NCI-H146 treated with DMSO at 0.1 percent for 48 hours (cell line): Measurements from ENCODE around the gene CD83.

Source experiments
- DNase-seq: peaks from one replicate; lab custom pipeline; 2025; ENCODE audit not compliant: unreplicated experiment; lab: John Stamatoyannopoulos, UW

Gene CD83

DNA sequence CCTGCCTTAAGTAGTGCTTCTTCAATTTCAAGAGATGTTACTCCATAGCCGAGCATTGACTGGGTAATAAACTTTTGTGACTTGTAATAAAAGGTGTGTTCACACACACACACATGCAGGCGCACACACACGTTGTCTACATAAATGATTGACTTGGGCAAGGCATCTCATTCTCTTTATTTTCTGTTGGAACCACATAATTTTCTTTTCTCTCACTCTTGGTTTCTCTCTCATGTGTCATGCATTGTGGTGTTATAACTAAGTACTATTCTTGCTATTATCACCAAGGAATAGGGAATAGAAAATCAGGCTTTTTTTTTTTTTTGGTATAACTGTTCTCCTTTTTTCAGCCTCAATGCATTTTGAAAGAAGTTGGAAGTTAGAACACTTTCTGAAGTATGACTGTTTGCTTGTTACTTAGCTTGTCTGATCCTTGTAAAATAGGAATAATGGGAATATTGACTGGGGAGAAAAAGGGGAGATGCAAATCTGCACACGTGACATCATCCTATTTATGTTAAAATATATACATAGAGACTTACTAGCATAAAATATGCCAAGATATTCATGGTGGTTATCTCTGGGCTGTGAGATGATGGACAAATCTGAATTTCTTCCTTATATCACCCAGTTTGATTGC lies 26.1 kb upstream of the CD83 start:
- no peak for DNase-seq

DNA sequence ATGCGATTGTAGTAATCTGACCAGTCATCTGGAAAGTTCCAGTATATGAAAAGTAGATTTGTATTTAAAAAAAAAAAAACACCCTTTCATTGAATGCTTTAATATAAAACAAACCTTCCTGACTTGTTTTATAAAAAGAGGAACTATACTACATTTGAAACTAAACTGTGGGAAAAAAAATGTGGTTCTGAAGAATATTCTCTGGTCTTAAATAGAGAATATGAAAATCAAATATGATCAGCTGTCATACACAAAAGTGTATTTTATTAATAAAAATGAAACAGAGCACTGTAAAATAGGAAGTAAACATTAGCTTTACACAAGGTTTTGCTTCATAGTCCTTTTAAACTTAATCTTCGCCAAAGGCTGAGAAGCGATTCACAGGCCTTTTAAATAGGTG lies 25.3 kb upstream of the CD83 start:
- no peak for DNase-seq

DNA sequence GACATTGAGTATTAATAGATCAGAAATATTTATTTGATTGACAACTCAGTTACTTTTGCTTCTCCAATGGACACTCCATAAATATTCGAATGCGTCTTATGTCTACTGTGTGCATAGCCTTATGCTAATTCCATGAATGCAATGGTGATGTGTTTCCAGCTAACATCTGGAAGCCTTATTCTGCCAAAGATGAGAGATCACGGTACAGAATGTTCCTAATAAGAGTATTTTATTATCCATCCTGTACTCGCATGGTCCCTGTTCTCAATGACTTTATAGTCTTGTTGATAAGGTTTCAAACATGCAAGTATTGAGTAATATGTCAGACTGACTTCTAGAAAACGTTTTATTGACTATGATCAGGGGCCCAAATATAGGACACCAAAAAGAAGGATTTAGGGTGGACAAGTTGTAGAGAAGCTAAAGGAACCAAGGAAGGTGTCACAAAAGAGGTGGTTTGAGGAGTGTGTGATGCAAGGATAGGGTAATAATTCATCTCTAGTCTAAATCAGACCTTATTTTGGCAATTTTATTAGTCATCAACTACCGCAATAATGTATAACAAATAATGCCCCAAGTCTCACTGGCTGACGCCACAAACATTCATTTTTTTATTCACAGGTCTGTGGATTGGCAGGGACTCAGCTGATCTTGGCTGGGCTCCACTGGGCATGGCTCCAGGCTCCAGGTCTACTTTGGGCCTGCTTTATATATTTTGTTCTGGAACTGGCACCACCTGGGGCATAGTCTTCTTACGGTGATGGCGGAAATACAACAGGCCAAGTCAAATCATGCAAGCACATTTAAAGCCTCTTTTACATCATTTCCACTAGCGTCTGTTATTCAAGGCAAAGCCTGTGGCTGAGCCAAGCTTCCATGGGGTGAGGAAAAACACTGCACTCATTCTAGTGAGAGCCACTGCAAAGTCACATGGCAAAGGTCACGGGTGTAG lies 24.5 kb upstream of the CD83 start:
- no peak for DNase-seq

DNA sequence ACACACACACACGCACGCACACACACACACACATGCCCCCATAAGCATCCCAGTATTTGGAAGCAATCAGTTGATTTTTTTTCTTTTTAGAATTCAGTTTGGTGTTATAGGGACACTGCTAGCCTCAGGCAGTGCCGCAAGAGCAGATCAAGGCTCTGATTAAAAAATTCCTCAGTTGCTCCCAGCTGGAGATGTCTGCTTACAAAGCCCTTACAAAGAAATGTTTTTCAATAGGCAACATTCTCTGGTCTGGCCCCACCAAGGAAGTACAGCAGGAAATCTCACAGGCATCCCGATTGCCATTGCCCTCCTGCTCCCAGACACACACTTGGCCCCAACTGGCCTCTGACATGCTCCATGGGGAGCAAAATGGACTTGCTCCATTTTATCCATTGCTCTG lies 22.9 kb upstream of the CD83 start:
- no peak for DNase-seq

DNA sequence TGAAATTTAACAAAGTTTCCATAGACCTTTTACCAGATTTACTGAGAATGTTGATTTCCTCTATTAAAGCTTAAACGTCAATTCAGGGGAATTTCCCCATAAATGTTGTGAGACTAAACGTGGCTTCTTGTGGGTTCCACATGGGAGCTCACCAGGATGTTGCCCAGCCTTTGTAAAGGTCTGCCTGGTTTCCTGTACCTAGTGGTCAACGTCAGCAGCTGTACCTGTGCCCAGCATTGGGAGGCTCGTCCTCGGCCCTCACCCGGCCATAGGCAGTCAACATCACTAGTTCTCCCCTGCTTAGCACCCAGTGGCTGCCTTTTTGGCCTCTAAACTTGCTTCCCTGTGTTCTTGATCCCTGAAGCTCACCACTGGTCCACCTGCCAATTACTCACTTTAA lies 22.1 kb upstream of the CD83 start:
- DNase-seq = no peak

DNA sequence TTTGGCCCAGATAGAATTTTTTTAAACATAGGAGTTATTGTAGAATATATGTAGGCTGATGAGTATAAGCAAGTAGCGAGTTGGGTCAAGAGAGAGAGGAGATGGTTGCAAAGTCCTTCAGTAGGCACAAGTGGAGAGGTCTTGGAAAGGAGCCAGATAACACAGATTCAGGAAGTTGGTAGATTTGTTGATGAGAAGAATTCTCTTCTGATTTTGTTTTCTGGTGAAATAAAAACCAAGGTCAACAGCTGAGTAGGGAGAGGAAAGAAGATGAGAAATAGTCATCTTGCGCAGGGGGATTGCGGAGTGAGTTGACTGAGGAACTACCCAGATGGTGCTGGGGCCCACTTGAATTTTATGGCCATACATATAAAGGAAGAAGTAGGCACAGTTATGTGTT lies 17.4 kb upstream of the CD83 start:
- DNase-seq = no peak

DNA sequence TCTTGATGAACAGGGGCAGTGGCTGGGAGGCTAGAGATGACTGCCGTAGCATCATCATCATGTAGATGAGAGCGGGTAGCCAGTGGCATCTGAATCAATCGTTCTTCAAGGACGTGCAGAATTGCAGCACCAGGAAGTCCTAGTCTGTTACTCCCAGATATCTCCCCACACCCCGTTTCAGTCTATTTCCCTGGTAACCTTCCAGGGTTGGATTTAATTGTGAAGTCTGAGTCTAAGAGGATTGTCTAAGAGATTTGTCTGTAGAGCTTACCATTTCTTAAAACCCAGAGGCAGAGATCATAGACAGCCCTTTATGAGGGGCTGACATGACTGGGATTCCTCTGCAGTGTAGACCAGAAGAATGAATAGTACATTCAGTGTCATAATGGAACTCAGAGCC lies 16.6 kb upstream of the CD83 start:
- DNase-seq = no peak

DNA sequence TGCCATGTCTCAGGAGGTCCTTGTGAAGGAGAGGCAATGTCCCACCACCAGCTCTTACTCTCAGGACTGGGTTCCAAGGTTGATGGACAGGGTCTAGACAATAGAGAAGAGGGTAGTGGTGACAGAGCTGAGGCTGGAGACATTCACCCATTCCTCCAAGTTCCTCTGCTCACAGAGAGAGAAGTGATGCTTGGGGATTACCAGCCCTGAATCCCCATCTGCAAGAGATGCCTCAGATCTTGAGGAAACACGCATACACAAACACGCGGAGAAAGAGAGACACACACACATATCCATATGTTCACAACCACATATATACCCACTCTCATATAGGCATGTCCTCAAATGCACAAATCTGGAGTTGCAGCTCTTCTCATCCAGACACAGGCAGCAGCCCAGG lies 15.2 kb upstream of the CD83 start:
- DNase-seq = no peak

DNA sequence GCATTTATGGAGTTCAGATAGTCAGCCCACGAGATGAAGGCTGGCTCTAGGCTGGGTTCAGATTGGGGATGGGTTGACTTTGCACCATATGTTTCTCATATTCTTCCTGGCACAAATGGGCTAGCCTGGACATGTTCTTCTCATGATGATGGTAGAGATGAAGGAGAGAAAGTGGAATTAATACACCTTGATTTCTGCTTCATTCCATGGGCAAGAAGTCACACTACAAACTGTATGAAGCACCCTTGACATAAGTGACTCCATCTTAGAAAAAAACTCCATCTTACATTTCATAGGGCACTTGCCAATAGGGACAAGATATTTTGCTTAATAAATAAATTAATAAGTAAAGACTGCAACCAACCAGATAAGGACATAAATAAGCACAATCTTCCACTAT lies 12.0 kb upstream of the CD83 start:
- no peak for DNase-seq

DNA sequence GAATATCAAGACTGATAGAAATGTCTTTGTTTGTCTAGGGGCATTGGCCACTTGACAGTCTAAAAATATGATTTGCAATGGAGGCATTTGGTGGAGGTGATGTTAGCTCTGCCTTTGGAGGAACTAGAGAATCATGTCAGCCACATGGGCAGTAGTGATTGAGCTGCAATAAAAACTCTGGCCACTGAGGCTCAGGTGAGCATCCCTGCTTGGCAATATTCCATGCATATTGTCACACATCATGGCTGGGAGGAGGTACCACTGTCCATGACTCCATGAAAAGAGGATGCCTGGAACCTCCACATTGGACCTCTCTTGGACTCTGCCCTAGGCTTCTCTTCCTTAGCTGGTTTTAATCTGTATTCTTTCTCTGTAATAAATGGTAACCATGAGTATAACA lies 10.6 kb upstream of the CD83 start:
- no peak for DNase-seq

DNA sequence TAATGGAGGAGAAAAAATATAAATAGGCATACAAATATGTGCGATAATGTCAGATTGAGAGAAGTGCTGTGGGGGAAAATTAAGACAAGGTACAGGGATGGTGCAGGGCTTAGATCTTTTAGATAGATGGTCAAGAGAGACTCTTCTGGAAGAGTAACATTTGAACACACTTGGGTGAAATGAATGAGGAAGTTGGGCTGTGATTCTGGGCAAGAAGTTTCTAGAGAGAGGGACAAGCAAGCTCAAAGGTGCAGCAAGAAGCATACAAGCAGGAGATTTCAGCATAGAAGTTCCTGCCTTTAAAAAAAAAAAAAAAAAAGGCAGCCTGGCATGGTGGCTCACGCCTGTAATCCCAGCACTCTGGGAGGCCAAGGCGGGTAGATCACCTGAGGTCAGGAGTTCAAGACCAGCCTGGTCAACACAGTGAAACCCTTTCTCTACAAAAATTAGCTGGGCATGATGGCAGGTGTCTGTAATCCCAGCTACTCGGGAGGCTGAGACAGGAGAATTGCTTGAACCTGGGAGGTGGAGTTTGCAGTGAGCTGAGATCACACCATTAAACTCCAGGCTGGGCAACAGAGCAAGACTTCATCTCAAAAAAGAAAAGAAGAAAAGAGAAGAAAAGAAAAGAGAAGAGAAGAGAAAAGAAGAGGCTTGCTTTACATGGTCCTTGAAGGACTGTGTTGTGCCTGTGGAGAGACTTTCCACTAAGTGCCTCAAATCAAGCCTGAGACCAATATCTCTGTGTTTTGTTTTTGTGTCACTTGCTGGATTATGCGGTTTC lies 9.7 kb upstream of the CD83 start:
- DNase-seq = no peak

DNA sequence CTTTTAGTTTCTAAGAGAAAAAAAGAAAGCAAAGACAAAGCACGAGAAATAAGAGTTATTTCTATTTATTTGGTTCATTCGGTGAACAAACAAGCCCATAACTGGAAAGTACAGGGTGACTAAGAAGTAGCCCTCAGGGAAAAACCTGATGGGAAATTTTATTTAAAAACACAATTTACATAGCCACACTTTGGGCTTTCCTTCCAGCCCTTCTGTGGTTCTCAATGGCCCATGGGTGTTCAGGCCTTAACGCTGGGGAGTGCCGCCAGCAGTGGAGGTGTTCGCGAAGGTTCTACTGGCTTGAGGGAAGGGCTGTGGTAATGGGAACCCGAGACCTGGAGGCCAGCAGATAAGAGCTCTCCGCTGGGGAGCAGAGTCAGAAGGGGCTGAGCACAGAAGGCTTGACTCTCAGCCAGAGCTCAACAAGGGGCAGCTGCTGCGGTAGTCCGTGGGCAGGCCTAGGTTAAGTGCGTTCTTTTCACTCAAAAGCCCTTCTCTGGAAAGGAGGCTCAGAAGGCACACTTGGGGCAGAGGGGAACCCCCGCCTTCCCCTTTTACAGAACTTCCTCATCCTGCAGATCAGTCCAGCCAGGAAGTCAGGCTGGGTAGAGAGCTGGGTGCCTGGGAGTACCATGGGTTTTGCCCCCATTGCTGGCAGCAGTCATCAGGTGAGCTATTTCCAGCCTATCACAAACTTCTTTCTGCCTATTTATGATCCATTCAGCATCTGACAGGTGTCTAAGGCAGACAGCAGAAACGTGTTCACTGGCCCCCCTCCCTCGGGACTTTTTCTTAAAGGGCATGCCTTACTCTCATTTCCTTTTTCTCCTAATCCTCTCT lies 8.8 kb upstream of the CD83 start:
- no peak for DNase-seq

DNA sequence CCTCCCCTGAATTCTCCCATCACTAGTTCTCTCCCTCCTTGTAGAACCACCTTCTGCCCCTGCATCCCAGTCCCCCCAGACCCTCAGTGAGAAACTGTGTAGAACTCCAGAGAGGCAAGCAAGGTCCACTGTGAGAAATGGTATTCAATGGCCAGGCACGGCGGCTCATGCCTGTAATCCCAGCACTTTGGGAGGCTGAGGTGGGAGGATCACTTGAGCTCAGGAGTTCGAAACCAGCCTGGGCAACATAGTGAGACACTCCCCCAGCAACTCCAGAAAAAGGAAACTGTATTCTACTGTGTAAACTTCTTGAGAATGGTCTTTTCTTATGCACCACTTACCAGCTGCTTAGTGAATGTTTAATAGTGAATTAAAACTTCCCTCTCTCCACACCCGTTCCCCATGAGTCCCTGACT lies 8.2 kb upstream of the CD83 start:
- no peak for DNase-seq

DNA sequence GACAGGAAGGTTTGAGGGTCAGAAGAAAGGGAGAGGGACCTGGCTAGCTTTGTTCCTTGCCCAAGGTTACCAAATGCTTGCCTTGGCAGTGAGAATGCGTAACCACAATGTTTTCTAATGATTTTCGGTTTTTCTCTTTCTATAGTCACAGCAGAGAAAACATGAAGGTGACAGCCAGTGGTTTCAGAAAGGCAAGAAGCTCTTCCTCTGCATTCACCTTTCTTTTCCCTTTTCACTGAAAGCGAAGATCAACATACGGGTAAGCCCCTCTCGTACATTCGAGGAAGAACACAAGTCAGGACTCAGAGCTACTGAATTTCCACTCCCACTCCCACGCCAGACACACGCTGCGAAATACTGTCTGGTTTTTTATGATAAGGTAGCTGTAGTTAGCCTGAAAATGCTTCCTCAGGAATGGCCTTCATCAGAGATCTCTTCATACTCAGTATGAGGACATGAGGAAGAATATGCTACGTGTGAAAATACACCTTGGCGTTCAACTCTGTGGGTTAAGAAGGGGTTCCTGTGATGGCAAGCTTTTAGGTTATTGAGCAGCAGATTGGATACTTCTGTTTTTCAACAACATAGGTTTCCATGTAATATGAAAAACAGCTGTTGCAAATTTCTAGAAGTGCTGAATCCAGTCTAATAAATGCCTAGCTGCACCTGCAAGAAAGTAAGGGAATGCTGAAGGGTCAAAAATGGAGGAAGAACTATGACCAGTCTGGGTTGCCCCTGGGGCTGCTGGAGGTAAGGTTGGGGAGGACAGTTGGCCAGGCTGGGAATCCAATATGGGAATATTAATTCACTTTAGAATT lies 7.4 kb upstream of the CD83 start:
- no peak for DNase-seq

DNA sequence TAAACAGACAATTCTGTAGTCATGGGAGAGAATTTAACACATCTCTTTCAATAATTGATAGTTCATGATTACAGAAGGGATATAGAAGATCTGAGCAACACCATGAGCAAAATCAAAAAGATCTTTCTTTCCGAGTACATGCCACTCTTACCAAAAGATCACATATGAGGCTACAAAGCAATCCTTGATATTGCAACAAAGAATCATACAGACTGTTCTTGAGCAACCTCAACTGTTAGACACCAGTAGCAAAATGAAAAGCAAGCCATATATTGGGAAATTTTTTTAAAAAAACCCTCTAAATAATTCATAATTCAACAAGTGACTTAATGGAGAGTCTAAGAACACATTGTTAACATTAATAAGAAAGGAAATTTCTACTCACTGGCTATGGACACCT lies 3.6 kb upstream of the CD83 start:
- no peak for DNase-seq

DNA sequence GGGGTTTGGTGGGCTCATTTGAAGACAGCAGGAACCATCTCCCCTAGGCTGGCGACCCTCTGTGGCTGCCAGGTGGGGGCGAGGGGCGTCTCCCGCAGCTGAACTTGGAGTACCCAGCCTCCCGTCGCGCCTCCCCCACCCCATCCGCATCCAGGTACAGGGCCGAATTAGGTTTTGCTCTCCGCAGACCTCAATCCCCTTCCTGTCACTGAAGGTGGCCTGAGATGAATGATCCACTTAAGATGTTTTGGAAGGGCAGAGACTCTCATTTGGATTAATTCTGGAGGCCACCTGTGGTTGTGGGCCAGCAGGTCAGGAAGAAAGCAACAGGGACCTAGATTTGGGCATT lies 493 bp downstream of the CD83 start:
- no peak for DNase-seq

DNA sequence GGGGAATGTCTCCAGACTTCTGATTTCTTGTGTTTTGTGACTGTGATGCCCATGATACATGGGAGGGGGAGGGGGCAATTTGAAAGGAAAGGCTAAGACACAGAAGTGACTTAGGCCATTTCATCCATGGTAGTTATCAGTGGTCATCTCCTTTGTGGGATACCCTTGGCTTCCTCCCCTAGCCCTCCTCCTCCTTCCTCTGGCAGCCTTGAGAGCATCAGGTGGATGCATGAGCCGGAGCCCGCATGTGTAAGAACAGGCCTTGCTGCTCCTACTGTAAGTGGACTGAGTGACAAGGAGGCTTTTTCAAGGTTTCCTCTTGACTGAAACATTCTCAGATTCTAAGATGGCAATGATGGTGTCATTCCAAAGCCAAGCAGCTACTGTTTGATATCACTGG lies 874 bp downstream of the CD83 start:
- DNase-seq = no peak

DNA sequence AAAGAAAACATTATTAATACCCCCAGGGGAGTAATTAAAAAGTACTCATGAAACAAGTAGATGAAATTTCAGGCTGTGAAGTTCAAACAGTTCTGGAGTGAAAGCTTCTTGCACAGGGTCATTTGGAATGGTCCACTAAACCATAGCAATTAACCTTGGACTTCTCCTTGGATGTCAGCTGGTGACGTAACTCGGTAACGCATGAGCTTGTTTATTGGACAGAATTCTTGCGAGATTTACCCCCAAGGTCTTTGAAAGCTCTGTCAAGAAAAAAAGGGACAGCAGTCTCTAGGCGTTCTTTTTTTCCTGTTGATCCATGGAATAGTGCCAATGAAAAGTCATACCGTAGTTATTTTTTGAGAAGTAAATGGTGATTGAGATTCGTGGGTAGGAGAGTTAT lies 2.2 kb downstream of the CD83 start:
- DNase-seq = no peak

DNA sequence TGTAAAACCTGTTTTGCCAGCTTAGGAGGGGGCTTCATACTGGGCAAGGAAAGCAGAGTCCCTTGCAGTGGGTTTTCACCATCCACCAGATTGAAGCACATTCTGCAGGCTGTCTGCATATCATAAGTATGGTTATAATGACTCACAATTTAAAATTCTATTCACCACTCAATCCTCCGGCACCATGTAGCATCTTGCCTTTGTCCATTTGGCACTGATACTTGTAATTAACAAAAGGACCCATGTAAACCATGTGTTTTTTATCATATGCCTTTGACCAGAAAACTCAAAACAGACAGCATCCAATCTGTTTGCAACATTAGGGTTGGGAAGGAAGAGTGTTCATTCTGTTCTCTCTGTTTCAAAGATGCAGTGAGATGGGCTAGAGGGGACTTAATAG lies 3.0 kb downstream of the CD83 start:
- no peak for DNase-seq

DNA sequence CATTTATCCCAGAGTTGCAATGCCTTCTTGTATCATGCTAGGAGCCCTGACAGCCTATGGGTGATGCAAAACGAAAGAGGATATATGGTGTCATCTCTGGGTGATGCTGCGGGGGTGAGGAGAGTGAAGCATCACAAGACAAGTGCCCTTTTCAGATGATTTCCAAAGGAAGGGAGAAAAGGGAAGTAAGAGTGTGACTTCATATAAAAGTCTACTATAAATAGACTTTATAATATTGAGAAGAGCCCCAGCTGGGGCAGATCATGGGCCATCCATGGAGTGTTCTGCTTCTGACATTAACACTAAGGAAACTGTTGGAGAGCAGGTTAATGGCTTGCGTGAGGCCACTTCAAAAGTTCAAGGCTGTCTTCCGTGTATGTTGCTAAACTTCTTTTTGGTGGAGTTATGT lies 4.4 kb downstream of the CD83 start:
- no peak for DNase-seq
